ENCODE measurements around the gene PACS2.

PACS2 gene

GRCh38 chr14:105445290-105445689 lies 130.7 kb downstream of the PACS2 start:
- DNase-seq (ENCODE audit: extremely low read depth, low read depth): no peak
- no peak overlapping the region for H3K4me3 ChIP-seq (replicated peaks; ENCODE audit: low read depth, low read length)
- TF ChIP-seq CTCF (IDR thresholded peaks at IDR 0.05; ENCODE audit: low read depth, low read length, missing control alignments): no peak

DNA sequence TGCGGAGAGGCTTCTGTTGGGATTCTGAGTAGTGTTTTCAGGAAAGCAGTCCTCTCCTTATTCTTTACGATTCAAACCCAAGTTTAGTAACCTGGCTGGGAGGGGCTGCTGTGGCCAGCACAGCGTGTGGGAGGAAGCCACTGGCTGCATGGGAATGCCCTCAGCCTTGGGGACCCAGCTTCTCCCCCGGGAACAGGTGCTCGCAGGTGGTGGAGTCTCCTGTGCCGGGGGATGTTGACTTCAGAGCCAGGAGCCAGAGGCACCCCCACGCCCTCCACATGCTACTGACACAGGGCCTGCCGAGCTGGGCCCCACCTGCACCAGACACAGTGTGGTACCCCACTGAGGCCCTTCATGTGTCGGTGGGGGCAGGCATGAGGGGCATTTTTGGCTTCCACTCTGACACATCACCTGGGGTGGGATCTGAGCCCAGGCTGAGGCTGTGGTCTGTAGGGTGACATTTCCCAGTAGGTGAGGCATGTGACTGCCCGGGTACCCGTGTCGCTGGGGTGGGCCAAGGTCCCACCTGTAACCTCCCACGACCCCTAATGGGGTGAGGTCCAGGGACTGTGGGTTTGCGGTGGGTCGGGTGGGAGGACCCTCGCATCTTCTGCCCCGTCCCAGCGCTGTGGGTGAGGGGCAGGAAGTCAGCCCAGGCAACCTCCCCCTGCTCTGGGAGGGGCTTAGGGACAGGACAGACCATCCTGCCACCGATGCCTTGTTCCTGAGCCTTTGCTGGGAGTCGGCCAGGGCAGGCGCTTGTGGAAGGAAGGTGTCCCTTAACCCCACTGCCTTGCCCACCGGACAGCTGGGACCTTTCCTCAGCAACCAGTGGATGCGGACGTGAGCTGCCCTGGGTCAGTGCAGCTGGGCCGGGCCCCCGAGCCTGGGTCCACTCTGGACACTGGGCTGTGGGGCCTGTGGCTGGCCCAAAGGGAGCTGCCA lies 131.6 kb downstream of the PACS2 start:
- no peak overlapping the region for H3K4me3 ChIP-seq (replicated peaks; ENCODE audit: low read depth, low read length)
- TF ChIP-seq CTCF (IDR thresholded peaks at IDR 0.05; ENCODE audit: low read depth, low read length, missing control alignments): no peak
- DNase-seq (ENCODE audit: extremely low read depth, low read depth): no peak

GRCh38 chr14:105446971-105447370 lies 132.4 kb downstream of the PACS2 start:
- no peak for TF ChIP-seq CTCF (IDR thresholded peaks at IDR 0.05; ENCODE audit: low read depth, low read length, missing control alignments)

More at GRCh38 chr14:105446971-105447370, 132.4 kb downstream of the PACS2 start:
- H3K4me3 ChIP-seq (replicated peaks; ENCODE audit: low read depth, low read length): no peak overlapping the region
- no peak for DNase-seq (ENCODE audit: extremely low read depth, low read depth)
